WTC11 (cell line): ENCODE data around the gene SERPINE2. TPM values are rescaled to one million over a fixed set of nuclear protein-coding genes. Genes with fewer than 3 reads are reported as not detected.
A peak's percentile ranks its signal among the peaks of the same experiment; 100 is the strongest.

Source experiments
- ATAC-seq: fragments of 200-7000 bp; cut with Tn5 transposase; 2 replicates; pipeline ENCODE4 v1.10.0; 2021; ENCODE audit warnings: mild to moderate bottlenecking, moderate library complexity
- CTCF ChIA-PET: fragments of 300-600 bp; sonication (Branson Sonifier 250); formaldehyde crosslinking; loops from one replicate; lab custom pipeline; 2021; ENCODE audit warnings: antibody characterized with exemption; lab: Charles Lee
- POLR2A ChIA-PET: fragments of 350-600 bp; sonication (Branson Sonifier 250); formaldehyde crosslinking; loops from one replicate; lab custom pipeline; 2021; ENCODE audit warnings: antibody characterized with exemption; lab: Charles Lee
- DNase-seq: peaks from one replicate; pipeline ENCODE4 v3.0.0; 2021; ENCODE audit warnings: low spot score
- H3K27ac Mint-ChIP-seq: 2 replicates; pipeline ENCODE4 v1.8.0; 2021; ENCODE audit warnings: mixed read lengths
- H3K27me3 Mint-ChIP-seq: 2 replicates; pipeline ENCODE4 v1.8.0; 2021; ENCODE audit warnings: low read depth, mild to moderate bottlenecking, moderate library complexity, mixed read lengths
- H3K36me3 Mint-ChIP-seq: 2 replicates; pipeline ENCODE4 v1.8.0; 2021; ENCODE audit warnings: mixed read lengths
- H3K4me1 Mint-ChIP-seq: 2 replicates; pipeline ENCODE4 v1.8.0; 2022; ENCODE audit warnings: mixed read lengths
- H3K4me3 Mint-ChIP-seq: 2 replicates; pipeline ENCODE4 v1.8.0; 2021; ENCODE audit warnings: mild to moderate bottlenecking, moderate library complexity, mixed read lengths
- H3K9me3 Mint-ChIP-seq: 2 replicates; pipeline ENCODE4 v1.8.0; 2021; ENCODE audit warnings: mixed read lengths
- AR ChIP-seq: fragments of 250-450 bp; sonication (Bioruptor Pico); IDR thresholded peaks from 2 replicates; pipeline ENCODE4 v1.9.0; 2021; ENCODE audit warnings: mild to moderate bottlenecking
- ATF1 ChIP-seq: sonication (generic); formaldehyde crosslinking; IDR thresholded peaks from 2 replicates; pipeline ENCODE4 v1.8.1; 2023; ENCODE audit warnings: mild to moderate bottlenecking, moderate library complexity, missing genetic modification reagents
- E2F4 ChIP-seq: sonication (generic); formaldehyde crosslinking; IDR thresholded peaks from 2 replicates; pipeline ENCODE4 v1.8.1; 2022; ENCODE audit warnings: low read depth, mild to moderate bottlenecking, moderate library complexity, missing genetic modification reagents, borderline replicate concordance
- ELF4 ChIP-seq: sonication (generic); formaldehyde crosslinking; IDR thresholded peaks from 2 replicates; pipeline ENCODE4 v1.8.1; 2022; ENCODE audit warnings: low read depth, mild to moderate bottlenecking, moderate library complexity, missing genetic modification reagents
- EMX1 ChIP-seq: fragments of 250-450 bp; sonication (Bioruptor Pico); IDR thresholded peaks from 2 replicates; pipeline ENCODE4 v1.8.0; 2021; ENCODE audit warnings: mild to moderate bottlenecking
- FOXK1 ChIP-seq: sonication (generic); formaldehyde crosslinking; IDR thresholded peaks from 2 replicates; pipeline ENCODE4 v1.8.0; 2022; ENCODE audit warnings: mild to moderate bottlenecking, moderate library complexity, missing genetic modification reagents
- GABPB1 ChIP-seq: sonication (generic); formaldehyde crosslinking; IDR thresholded peaks from 2 replicates; pipeline ENCODE4 v1.8.1; 2023; ENCODE audit warnings: mild to moderate bottlenecking, missing genetic modification reagents
- GRHL2 ChIP-seq: fragments of 250-450 bp; sonication (Bioruptor Pico); IDR thresholded peaks from 2 replicates; pipeline ENCODE4 v1.8.0; 2022; ENCODE audit warnings: mild to moderate bottlenecking, moderate library complexity; ENCODE audit not compliant: insufficient replicate concordance, severe bottlenecking
- KAT7 ChIP-seq: sonication (generic); formaldehyde crosslinking; IDR thresholded peaks from 2 replicates; pipeline ENCODE4 v1.8.1; 2023; ENCODE audit warnings: missing genetic modification reagents, mild to moderate bottlenecking, borderline replicate concordance
- MYBL2 ChIP-seq: sonication (generic); formaldehyde crosslinking; IDR thresholded peaks from 2 replicates; pipeline ENCODE4 v1.8.1; 2023; ENCODE audit warnings: mild to moderate bottlenecking, moderate library complexity, missing genetic modification reagents
- NR1H2 ChIP-seq: sonication (generic); formaldehyde crosslinking; IDR thresholded peaks from 2 replicates; pipeline ENCODE4 v1.9.0; 2021; ENCODE audit warnings: mild to moderate bottlenecking, moderate library complexity, missing genetic modification reagents
- NR3C1 ChIP-seq: sonication (generic); formaldehyde crosslinking; conservative IDR thresholded peaks from 2 replicates; pipeline ENCODE4 v1.8.1; 2023; ENCODE audit warnings: low read depth, mild to moderate bottlenecking, missing genetic modification reagents
- OVOL2 ChIP-seq: fragments of 250-450 bp; sonication (Bioruptor Pico); IDR thresholded peaks from 2 replicates; pipeline ENCODE4 v1.9.0; 2021; ENCODE audit warnings: mild to moderate bottlenecking, borderline replicate concordance
- PREB ChIP-seq: sonication (generic); formaldehyde crosslinking; IDR thresholded peaks from 2 replicates; pipeline ENCODE4 v1.8.1; 2022; ENCODE audit warnings: mild to moderate bottlenecking, missing genetic modification reagents, moderate library complexity, borderline replicate concordance
- ZBTB21 ChIP-seq: sonication (generic); formaldehyde crosslinking; IDR thresholded peaks from 2 replicates; pipeline ENCODE4 v1.8.1; 2023; ENCODE audit warnings: mild to moderate bottlenecking, missing genetic modification reagents, borderline replicate concordance
- ZNF425 ChIP-seq: fragments of 250-450 bp; sonication (Bioruptor Pico); conservative IDR thresholded peaks from 2 replicates; pipeline ENCODE4 v1.9.0; 2021; ENCODE audit warnings: mild to moderate bottlenecking
- ZSCAN18 ChIP-seq: fragments of 250-450 bp; sonication (Bioruptor Pico); IDR thresholded peaks from 2 replicates; pipeline ENCODE4 v2.1.2; 2022; ENCODE audit warnings: mild to moderate bottlenecking, moderate library complexity
- total RNA-seq: library from RNA; stranded (reverse); gene quantifications from 3 replicates; pipeline ENCODE4 v1.2.3, GENCODE V29; 2021

SERPINE2 gene
- total RNA-seq, 1 experiment from 2014 or later: 60.4 TPM

- H3K27me3 Mint-ChIP-seq: no peaks in the 10 kb centered on the region
- ATAC-seq: no peak
- DNase-seq: no peak
- POLR2A ChIA-PET: no interaction called here
- CTCF ChIA-PET: interaction anchor here (1.4 kb wide), 1 partner anchor 86 kb away, joined by 4 read pairs; no protein-coding TSS in a partner anchor
- peaks cover under 1% of the 10 kb centered on the region; the same call in 1 of the 2 replicates for H3K36me3 Mint-ChIP-seq
- no peak for TF ChIP-seq OVOL2 (CRISPR knock-in tag)
- no peak for TF ChIP-seq ZNF425
- no peak for TF ChIP-seq ZBTB21 (CRISPR knock-in tag)
- H3K4me3 Mint-ChIP-seq: no peak overlapping the region
- H3K9me3 Mint-ChIP-seq: no peaks in the 10 kb centered on the region
- no peak overlapping the region for H3K27ac Mint-ChIP-seq
- peaks cover 6% of the 10 kb centered on the region for H3K4me1 Mint-ChIP-seq
Measured at GRCh38 chr2:223976635-223977226, 62.4 kb downstream of the SERPINE2 start.

- ATAC-seq: no peak
- no peak overlapping the region for H3K4me3 Mint-ChIP-seq
- H3K27ac Mint-ChIP-seq: no peak overlapping the region
- no peaks in the 10 kb centered on the region for H3K36me3 Mint-ChIP-seq
- ChIA-PET POLR2A (no interaction called here), CTCF (no interaction called here)
- H3K27me3 Mint-ChIP-seq: no peaks in the 10 kb centered on the region
- TF ChIP-seq GRHL2 (CRISPR knock-in tag) (no peak), EMX1 (no peak), MYBL2 (CRISPR knock-in tag) (no peak), AR (no peak), NR3C1 (CRISPR knock-in tag) (no peak), KAT7 (CRISPR knock-in tag) (no peak), ATF1 (CRISPR knock-in tag) (no peak), NR1H2 (CRISPR knock-in tag) (no peak), E2F4 (no peak), FOXK1 (CRISPR knock-in tag) (no peak), PREB (CRISPR knock-in tag) (no peak)
- H3K4me1 Mint-ChIP-seq: peaks cover 20% of the 10 kb centered on the region
- H3K9me3 Mint-ChIP-seq: no peaks in the 10 kb centered on the region
- DNase-seq: no peak
Measured at GRCh38 chr2:223973606-223974005, 65.5 kb downstream of the SERPINE2 start.

- TF ChIP-seq ZSCAN18 (CRISPR knock-in tag): no peak
- no peak for TF ChIP-seq ELF4 (CRISPR knock-in tag)
- peak; percentile 47; the same call in 1 of the 2 replicates for TF ChIP-seq GABPB1 (CRISPR knock-in tag)
- Mint-ChIP-seq H3K4me3 (no peak overlapping the region), H3K9me3 (no peaks in the 10 kb centered on the region), H3K27me3 (no peaks in the 10 kb centered on the region), H3K4me1 (peaks cover 22% of the 10 kb centered on the region), H3K27ac (no peak overlapping the region), H3K36me3 (0 out of 2 replicates have a peak, but pooled peaks cover 5% of the 10 kb centered on the region)
- no peak for DNase-seq
- ChIA-PET CTCF (interaction anchor here (0.8 to 5.0 kb wide), 5 partner anchors 20 to 387 kb away, joined by 3 to 130 read pairs (median 3); no protein-coding TSS in a partner anchor), POLR2A (no interaction called here)
- no peak for ATAC-seq
Measured at GRCh38 chr2:223972656-223973102, 66.4 kb downstream of the SERPINE2 start.
